Activated CD4-positive, alpha-beta T cell treated with anti-CD3 and anti-CD28 coated beads, Interleukin-2, amount 50 U/mL, for 4 hours (primary cell): ENCODE results near the gene ARL4C.

Source experiments
- DNase-seq, 2 experiments: peaks; one replicate each; pipeline ENCODE4 v3.0.0-alpha.2; 2020

The ARL4C gene

DNA sequence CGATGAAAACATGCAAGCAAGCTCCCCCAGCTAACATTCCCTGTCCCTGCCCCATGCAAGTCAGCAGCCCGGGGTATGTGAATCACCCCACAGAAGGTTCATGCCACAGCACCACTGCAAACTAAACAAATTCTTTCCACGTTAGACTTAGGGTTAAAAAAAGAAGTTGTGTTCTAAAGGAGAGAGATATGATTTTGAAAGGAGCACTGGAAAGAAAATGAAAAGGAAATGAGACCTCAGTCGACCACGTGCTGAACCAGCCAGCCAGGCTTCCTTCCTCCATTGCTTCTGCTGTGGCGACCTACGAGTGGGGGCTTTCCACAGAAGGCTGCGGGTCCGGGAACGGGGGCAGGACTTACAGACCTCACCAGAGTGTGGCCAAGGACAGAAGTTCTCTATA, 52.0 kb downstream of the ARL4C start:
- peak; percentile 36 to 47 for DNase-seq

GRCh38 chr2:234444242-234444730, 52.6 kb downstream of the ARL4C start:
- DNase-seq = no peak
